ENCODE data around the gene CACNA1I.

CACNA1I gene

DNA sequence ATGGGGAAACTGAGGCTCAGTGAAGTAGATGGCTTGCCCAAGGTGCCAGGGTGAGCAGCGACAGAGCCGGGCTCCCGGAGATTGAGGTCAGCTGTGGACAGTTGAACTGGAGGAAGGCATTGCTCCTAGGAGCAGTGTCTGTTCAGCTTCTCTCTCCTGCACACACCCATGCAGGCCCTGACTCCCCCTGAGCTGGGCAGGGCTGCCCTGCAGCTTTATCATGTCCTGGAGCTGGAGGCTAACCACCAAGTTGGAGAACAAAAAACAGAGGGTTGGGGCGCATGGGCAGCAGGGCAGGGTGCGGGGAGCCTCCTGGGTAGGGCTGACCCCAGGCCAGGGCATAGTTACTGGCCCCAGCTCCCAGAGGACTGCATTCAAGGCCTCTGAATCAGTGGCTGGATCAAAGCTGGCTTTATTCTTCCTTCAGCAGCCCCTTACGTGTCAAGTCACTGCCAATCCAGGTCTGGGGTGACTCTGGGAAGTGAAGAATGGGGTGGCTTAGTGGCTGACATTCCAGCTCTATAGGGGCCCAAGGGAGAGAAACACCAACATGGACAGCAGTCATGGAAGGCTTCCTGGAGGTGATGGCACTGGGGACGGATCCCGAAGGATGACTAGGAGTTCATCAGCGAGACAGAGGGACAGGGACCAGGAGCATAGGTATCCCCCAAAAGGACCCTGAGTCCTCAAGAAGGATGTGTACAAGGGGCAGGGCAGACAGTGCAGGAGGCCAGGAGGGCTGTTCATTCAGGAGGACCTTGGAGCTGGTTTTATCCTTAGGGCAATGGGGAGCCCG is 83.8 kb downstream of the CACNA1I start:
- no peak for DNase-seq

DNA sequence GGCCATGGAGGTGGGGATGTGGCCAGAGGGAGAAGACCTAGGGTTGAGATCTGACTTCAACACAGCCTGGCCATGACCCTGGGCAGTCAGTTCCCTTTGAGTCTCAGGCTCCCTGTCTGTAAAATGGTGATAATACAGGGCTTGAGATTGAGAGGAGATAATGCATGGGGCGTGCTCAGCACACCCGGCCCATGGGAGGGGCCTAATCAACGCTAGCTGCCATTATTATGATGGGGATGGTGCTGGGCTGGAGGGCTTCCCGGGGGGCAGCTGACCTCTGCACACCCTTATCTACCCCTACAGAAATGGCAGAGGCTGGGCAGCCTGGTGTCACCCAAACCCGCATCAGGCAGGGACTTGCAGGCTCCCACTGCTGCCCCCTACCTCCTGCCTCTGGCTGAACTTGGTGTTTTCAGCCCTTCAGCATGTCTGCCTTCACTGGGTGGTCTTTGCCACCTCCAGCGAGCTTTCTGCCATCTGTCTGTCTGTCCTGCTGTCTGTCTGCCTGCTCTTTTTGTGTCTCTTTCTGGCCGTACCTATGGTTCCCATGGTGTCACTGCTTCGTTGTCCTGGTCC is 84.5 kb downstream of the CACNA1I start:
- DNase-seq = no peak

DNA sequence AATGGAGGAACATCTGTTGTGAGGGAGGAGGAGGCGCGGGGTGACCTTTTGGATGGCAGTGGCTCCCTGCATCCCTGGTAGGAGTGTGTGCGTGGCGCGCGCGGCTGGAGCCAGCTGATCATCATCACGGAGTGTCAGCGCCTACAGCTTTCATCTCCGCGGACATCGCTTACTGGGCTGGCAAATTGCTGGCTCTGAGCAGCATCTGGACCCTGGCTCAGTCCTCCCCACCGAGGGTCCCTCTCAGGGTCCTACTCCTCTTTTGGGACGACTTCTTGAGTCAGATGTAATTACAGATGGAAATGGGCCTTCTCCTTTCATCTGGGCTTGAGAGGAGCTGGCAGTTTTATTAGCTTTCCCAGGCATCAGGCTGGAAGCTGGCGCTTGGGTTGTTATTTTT is 85.3 kb downstream of the CACNA1I start:
- DNase-seq = no peak

DNA sequence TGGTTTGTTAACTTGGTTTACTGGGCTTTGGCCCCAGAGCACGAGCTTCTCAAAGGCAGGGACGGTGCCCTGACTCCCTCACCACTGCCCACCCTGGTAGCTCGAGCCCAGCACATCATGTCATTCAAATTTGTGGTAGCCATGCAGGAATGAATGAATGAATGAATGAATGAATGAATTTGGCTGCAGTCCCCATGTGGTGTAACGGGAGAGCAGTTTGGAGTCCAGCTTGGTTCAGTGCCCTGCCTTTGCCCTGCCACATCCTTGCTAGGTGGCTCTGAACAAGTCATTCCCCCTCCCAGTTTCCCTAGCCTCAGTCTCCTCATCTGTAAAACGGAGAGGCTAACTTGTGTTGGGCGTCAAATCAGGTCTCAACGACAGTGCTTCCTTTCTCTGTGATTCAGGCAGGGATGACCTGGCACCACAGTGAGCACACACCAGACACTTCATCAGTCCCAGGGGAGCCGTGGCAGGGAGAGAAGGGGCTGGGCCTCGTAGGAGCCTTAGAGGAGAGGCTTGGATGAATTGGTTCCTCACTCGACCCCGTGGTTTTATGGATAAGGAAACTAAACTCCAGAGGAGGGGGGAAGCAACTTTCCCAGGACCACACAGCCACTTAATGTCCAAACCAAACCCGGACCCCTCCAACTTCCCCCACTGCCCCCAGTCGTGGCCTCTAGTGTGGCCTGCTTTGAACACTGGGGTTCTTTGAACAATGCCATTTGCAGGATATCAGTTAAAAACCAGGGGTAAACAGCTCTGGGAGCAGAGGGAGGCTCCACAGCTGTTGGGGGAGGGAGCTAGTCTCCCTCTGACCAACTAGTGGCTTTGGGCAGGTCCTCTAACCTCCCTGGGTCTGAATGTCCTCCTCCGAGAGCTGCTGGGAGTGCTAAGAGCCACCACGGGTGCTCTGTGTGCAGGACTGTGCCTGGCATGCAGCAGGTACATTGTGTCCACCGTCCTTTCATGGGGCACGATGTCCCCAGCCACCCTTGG is 86.2 kb downstream of the CACNA1I start:
- DNase-seq = no peak

DNA sequence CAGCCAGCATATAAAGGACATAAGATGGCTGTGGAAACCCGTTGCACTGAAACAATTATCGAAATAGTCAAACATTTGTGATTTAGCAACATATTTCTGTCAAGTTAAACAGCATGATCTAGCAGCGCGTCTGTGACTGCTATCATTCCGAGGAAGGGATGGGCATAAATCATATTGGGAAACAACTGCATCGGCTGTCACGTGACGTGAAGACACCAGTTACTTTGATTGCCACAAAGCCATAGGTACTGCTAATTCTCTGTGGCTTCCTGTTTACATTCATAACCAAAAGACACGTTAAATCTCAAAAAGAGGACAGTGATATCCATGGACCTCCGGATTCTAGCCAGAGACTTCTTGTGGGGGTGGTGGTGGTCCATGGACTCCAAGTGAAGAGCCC is 87.8 kb downstream of the CACNA1I start:
- no peak for DNase-seq

DNA sequence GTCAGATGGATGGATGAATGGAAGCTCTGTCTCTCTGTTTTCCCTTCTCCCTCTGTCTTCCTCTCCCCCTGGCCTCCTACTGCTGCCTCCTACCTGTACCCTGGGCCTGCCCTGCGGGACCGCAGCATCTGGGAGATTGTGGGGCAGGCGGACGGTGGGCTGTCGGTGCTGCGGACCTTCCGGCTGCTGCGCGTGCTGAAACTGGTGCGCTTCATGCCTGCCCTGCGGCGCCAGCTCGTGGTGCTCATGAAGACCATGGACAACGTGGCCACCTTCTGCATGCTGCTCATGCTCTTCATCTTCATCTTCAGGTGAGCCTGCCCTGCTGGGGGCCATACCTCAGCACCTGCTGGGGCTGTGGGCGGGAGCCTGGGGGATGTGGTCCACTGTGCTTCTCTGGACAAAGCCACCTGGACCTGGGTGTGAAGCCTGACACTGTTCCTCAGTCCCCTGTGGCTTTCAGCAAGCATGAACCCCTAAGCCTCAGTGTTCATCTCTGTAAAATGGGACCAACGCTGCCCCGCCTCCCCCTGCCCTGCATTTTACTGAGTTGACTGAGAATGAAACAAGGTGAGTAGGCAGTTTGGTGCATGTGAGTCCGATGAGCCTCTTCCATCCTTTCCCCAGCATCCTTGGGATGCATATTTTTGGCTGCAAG is 88.4 kb downstream of the CACNA1I start:
- no peak for DNase-seq

DNA sequence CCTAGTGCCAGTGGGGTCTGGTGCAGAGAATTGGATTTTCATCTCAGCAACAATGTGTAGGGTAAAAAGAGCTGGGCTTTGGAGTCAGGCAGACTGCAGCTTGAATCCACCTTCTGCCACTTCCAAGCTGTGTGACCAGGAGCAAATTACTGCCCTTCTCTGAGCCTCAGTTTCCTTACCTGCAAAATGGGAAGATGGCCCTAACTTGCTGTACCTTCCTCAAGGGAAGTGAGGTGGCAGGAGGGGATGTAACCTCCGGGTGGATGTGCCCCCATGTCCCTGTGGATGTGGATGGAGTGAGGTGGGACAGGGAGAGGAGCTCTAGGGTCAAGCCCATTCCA is 90.9 kb downstream of the CACNA1I start:
- DNase-seq = no peak

DNA sequence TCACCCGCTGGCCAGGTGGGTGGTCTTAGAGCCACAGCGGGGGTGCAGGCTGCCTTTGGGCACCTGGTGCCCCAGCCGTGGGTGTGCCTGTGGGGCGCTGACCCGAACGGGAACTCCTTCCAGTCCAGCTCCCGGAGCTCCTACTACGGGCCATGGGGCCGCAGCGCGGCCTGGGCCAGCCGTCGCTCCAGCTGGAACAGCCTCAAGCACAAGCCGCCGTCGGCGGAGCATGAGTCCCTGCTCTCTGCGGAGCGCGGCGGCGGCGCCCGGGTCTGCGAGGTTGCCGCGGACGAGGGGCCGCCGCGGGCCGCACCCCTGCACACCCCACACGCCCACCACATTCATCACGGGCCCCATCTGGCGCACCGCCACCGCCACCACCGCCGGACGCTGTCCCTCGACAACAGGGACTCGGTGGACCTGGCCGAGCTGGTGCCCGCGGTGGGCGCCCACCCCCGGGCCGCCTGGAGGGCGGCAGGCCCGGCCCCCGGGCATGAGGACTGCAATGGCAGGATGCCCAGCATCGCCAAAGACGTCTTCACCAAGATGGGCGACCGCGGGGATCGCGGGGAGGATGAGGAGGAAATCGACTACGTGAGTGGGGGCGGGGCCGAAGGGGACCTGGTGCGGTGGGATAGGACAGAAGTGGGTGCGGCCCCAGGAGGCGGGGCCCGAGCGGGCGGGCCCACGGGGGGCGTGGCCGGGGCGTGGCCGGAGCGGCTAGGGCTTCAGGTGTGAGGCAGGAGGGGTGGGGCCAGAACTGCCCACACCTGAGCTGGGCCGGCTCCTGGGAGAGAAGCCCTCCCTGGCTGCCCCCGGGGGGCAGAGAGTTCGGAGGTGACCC is 91.5 kb downstream of the CACNA1I start:
- no peak for DNase-seq

DNA sequence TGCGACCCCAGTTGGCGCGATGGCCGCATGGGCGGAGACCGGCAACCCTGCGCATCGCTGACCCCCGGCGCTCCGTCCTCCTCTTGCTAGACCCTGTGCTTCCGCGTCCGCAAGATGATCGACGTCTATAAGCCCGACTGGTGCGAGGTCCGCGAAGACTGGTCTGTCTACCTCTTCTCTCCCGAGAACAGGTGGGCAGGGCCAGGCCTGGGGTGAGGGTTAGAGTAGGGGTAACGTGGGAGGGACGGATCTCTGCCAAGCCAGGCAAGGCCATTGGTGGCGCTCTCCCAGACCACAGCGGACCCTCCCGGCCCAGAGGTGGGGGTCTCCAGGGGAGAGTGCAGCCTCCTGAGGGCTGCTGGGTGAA is 92.1 kb downstream of the CACNA1I start:
- no peak for DNase-seq

DNA sequence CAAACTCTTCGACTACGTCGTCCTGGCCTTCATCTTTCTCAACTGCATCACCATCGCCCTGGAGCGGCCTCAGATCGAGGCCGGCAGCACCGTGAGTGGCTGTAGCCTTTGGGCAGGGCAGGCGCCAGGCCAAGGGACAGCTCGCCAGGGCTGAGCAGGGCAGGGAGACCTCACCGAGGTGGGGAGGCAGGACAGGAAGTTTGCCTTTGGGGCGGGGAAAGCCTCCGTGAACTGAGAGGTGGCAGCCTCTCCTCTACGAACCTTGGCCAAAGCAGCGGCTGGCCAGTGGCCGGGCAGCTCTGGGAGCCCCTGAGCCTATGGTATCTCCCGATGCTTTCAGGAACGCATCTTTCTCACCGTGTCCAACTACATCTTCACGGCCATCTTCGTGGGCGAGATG is 93.2 kb downstream of the CACNA1I start:
- DNase-seq = no peak

DNA sequence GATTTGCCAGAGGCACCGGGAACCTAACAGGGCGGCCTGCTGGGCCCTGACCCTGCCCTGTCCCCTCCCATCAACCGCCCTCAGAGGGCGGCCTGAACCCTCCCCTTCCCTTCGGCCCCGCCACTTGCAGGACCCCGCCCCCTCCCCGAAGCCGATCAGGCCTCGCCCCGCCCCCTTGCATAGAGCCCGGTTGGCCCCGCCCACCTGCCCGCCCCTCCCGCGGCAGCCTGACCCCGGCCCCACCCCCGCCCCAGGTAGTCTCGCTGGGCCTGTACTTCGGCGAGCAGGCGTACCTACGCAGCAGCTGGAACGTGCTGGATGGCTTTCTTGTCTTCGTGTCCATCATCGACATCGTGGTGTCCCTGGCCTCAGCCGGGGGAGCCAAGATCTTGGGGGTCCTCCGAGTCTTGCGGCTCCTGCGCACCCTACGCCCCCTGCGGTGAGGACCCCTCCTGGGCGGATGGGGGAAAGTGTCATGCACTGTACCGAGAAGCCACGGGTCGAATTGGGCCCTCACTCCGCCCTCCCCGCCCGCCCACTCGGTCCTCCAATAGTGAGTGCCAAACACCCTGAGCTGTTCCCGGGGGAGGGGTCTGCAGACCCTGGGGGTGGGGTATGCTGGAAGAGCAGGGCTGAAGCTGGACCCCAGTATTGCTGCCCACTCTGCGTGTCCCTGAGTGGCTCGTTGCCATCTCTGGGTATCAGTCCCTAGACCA is 94.1 kb downstream of the CACNA1I start:
- no peak for DNase-seq

DNA sequence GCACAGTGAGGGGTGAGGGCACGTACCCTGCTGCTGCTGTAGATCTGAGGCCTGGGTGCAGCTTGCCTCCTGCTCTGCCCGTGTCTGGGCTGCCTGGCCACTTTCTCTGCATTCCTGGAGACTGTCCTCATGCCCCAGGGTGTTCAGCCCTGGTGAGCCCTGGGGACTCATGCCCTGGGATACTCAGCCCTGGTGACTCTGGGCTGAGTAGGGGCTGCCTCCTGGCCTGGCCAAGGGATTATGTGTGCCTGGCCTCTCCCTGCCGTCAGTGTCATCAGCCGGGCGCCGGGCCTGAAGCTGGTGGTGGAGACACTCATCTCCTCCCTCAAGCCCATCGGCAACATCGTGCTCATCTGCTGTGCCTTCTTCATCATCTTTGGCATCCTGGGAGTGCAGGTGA is 94.7 kb downstream of the CACNA1I start:
- DNase-seq = no peak

DNA sequence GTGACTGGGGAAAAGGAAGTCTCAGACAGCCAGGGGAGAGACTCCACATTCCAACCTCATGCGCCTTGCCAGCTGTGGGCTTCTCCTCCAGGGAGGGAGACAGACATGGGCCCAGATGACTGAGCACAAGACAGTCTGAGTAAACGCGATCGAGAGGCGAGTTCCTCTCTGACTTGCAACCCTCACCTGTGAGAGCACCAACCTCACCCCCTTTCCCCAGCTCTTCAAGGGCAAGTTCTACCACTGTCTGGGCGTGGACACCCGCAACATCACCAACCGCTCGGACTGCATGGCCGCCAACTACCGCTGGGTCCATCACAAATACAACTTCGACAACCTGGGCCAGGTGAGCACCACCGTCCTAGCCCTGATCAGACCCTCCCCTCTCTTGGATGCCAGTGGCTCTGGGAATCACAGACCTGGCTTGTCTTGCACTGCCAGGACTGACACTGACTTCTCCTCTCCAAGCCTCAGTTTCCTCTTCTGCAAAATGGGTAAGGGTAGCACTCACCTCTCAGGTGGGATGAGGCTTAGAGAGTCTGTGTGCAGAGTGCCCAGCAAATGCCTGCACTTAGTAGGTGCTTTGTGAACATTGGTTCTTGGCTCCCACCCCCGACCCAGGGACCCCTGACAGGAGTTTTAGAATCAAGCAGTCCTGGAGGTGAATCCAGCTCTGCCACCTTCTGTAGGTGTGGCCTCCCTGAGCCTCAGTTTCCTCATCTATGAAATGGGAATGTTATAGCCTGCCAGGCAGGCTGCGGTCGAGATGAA is 95.3 kb downstream of the CACNA1I start:
- no peak for DNase-seq

DNA sequence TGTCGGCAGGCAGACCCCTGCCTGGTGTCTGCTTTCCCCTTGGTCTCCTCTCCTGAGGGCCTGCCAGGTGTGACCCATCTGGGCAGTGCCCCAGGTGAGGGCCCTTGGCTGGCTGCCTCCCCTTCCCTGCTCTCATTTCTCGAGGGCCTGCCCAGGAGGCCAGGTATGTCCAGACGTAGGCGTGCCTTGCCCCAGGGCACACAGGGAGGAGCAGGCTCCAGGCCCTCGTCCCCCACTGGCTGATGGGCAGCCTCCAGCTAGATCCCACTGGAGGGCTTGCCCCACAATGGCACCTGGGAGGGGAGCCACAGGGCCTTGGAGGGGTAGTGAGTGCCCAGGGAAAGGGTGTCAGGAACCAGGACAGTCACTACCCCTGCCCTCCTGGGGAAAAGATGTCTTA is 95.9 kb downstream of the CACNA1I start:
- no peak for DNase-seq

DNA sequence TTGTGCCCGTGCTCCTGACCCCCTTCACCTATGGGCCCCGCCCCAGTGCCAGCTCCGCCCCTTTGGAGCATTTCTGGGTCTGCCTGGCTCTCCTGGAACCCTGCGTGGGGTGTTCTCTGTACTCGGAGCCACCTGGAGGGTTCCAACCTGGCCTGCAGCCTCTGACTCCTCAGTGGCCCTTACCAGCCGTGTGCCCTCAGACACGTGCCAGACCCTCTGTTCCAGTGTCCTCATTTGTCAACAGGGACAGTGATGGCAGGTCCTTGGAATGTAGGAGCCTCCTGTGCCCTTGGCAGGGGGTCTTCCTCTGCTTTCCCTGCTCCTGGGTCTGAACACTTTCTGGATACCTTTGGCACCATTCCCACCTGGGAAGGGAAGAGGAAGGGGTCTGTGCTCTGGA is 96.4 kb downstream of the CACNA1I start:
- no peak for DNase-seq

DNA sequence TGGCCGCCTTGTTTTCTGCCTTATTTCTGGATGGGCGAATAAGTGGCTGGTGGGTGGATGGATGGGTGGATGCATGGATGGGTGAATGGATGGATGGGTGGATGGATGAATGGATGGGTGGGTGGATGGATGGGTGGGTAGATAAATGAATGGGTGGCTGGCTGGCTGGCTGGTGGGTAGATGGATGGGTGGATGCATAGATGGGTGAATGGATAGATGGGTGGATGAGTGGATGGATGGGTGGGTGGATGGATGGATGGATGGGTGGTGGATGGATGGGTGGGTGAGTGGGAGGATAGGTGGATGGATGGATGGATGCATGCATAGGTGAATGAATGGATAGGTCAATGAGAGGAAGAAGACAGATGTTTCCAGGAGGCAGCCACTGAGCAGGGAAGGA is 98.9 kb downstream of the CACNA1I start:
- DNase-seq = no peak

DNA sequence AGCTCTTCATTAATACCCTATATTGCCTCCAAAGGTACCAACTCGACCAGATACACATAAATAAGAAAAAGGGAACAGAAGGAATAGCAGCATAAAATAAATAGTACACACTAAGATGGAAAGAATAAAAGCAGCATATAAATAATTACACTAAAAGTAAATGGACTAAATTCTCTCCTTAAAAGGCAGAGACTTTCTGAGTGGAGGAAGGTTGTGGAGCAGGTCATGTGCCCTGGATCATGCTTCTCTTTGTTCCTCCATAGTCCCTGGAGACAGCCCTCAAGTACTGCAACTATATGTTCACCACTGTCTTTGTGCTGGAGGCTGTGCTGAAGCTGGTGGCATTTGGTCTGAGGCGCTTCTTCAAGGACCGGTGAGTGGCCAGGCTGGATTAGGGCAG is 101.4 kb downstream of the CACNA1I start:
- no peak for DNase-seq

DNA sequence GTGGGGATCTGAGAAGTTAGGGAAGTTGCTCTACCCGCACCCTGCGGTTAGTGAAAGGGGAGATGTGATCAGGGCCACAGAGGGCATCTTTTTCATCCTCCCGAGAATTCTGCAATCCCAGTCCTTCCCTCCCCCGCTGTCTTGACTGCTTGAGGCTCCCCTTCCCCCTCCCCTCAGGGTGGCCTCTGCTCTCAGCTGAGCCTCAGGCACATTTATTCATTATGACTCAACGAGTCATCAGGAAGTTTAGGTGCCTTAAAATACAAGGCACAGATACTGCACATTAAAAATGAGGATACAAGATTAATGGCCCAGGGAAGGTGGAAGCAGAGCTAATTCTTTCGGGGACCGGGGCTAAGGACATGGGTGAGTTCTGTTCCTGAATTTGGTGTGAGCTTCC is 104.0 kb downstream of the CACNA1I start:
- no peak for DNase-seq

DNA sequence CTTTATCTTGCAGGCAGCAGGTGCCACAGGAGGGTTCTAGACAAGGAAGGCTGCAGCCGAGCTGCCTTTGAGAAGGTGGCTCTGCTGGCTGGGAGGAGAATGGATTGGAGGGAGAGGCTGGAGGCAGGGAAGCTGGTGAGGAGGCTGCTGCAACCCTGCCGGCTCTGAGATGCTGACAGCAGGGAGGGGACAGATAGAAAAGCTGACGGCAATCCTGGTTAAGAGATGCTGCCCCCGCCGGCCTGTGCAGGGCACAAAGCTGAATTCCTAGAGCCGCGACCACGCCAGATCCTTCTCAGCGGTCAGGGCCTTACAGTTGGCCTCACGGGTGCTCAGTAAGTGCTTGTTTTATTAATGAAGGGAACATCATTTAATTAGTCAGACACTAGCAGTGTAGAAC is 105.4 kb downstream of the CACNA1I start:
- DNase-seq = no peak

DNA sequence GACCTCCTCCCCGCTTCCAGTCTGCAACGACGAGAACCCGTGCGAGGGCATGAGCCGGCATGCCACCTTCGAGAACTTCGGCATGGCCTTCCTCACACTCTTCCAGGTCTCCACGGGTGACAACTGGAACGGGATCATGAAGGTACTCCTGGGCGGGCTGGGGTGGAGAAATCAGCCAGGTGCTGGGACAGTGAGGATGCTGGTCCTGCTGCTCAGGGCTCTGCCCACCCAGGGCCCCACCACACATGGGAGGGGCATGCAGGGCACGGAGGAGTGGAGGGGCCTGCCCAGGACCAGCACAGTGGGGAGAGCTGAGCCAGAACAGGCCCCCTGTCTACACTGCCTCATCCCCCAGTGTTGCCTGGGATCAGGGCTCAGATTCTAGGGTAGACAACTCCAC is 107.4 kb downstream of the CACNA1I start:
- DNase-seq = no peak
